Measurements from ENCODE around the gene ATP5F1D.

DNA sequence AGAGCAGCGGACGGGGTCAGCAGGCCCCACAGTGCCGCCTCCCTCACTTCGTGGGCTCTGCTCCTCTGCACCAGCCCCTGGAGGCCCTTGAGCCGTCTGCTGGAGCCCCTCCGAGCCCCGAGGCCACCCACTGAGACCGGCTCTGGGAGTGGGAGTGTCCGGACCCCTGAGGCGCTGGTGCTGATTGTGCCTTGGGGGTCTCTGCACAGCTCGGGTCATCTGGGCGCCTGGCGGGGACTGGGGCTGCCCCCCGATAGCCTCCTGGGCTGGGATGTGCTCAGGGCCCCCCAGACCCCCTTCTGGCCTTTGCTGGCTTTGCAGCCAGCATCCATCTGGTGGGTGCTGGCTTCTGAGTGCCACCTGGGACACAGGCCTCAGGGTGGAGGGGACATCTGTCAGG, 19.2 kb upstream of the ATP5F1D start:
- TF ChIP-seq POLR2A (IDR thresholded peaks at IDR 0.05) = no peak
- TF ChIP-seq, protein P1, sequence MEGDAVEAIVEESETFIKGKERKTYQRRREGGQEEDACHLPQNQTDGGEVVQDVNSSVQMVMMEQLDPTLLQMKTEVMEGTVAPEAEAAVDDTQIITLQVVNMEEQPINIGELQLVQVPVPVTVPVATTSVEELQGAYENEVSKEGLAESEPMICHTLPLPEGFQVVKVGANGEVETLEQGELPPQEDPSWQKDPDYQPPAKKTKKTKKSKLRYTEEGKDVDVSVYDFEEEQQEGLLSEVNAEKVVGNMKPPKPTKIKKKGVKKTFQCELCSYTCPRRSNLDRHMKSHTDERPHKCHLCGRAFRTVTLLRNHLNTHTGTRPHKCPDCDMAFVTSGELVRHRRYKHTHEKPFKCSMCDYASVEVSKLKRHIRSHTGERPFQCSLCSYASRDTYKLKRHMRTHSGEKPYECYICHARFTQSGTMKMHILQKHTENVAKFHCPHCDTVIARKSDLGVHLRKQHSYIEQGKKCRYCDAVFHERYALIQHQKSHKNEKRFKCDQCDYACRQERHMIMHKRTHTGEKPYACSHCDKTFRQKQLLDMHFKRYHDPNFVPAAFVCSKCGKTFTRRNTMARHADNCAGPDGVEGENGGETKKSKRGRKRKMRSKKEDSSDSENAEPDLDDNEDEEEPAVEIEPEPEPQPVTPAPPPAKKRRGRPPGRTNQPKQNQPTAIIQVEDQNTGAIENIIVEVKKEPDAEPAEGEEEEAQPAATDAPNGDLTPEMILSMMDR (IDR thresholded peaks at IDR 0.05) = no peak
